Right lobe of liver (tissue), 4 donors: Measurements from ENCODE around the gene TMEM207.

Experiments used
- POLR2A ChIP-seq: fragments of 450-650 bp; IDR thresholded peaks from one replicate; pipeline ENCODE4 v1.6.1; 2017; ENCODE audit warnings: antibody characterized with exemption, mild to moderate bottlenecking
- TF ChIP-seq, protein P1 (sequence below), 4 donors: fragments of 200-600 bp in 3 of 4; fragments of 450-650 bp in 1 of 4; IDR thresholded peaks; one replicate each; pipeline versions ENCODE4 v1.5.1 to v1.8.0; 2016 to 2022; ENCODE audit warnings: antibody characterized with exemption in 4 of 4, mild to moderate bottlenecking in 2 of 4
- donor health status: DM: no; HTN: no; CAD: no.
- donor health status: DM: no; HTN: no; CAD: no.
- donor health status: DM: no; HTN: yes; CAD: no.

DNA sequence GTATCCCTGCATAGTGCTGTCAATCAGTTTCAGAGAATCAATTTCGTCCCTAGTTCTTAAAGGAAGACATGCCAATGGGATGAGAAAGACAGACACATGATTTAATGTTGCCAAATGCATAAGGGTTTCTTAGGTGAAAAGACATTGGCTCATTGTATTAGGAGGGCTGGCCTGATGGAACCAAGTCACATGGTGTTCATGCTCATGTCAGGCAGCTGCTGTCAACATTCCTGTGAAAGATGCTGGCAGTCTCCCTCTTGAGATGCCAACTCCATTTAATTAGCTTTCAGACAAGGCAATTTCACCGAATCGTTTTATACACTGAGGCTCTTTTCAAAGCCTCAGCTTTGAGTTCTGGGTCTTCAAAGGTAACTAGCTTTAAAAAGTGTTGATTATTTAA is 48.1 kb upstream of the TMEM207 start:
- TF ChIP-seq, protein P1, sequence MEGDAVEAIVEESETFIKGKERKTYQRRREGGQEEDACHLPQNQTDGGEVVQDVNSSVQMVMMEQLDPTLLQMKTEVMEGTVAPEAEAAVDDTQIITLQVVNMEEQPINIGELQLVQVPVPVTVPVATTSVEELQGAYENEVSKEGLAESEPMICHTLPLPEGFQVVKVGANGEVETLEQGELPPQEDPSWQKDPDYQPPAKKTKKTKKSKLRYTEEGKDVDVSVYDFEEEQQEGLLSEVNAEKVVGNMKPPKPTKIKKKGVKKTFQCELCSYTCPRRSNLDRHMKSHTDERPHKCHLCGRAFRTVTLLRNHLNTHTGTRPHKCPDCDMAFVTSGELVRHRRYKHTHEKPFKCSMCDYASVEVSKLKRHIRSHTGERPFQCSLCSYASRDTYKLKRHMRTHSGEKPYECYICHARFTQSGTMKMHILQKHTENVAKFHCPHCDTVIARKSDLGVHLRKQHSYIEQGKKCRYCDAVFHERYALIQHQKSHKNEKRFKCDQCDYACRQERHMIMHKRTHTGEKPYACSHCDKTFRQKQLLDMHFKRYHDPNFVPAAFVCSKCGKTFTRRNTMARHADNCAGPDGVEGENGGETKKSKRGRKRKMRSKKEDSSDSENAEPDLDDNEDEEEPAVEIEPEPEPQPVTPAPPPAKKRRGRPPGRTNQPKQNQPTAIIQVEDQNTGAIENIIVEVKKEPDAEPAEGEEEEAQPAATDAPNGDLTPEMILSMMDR (IDR thresholded peaks at IDR 0.05) = no peak
- TF ChIP-seq POLR2A = no peak
